ENCODE results near the gene SMIM8. TPM values are rescaled to one million over a fixed set of nuclear protein-coding genes. Genes with fewer than 3 reads are reported as not detected.
A peak's percentile ranks its signal among the peaks of the same experiment; 100 is the strongest.
"Not testable (repeated sequence)": the region's sequence is repeated elsewhere in the genome, so short reads cannot be mapped to it uniquely, and the experiment has no call there.

The SMIM8 gene
- total RNA-seq, 1 donor from 2014 or later = 31.7 TPM

DNA sequence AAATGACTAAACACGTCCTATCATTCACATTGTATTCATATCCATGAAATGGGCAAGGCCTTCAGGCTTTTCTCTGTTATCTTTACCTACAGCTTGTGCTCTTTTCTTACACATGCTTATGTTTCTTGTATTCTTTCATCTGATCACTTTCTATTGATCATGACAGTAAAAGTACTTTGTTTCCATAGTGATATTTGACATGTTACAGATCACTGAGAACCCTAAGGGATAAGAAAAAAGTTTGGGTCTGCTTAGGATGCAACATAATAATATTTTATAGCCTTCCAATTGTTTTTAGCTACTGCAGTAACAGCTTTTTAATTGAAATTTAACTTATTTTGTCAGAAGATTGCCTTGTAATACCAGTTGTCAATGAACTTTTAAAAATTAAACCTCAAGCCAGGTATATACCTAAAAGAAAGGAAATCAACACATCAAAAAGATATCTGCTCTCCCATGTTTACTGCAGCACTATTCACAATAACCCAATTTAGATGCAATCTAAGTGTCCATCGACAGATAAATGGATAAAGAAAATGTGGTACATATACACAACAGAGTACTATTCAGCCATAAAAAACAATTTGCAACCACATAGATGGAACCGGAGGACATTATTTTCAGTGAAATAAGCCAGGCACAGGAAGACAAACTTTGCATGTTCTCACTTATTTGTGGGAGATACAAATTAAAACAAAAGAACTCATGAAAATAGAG lies 3.0 kb upstream of the SMIM8 start:
- peaks cover 4% of the 10 kb centered on the region for H3K4me1 ChIP-seq
- DNase-seq (ENCODE audit: low spot score) = no peak
- H4K20me1 ChIP-seq (ENCODE audit: low read depth) = no peaks in the 10 kb centered on the region
- H3K9me3 ChIP-seq (ENCODE audit: low read depth) = no peaks in the 10 kb centered on the region
- Mint-ChIP-seq H3K4me3 (no peak overlapping the region), H3K27ac (no peak overlapping the region), H3K36me3 (no peaks in the 10 kb centered on the region), H3K9me3 (no peaks in the 10 kb centered on the region), H3K4me1 (peaks cover 4% of the 10 kb centered on the region), H3K27me3 (ENCODE audit: insufficient read depth, low read depth) (peaks cover 7% of the 10 kb centered on the region)
- no peaks in the 10 kb centered on the region for H3K36me3 ChIP-seq
- H3F3A ChIP-seq (ENCODE audit: low read depth) = no peaks in the 10 kb centered on the region
- no peak for TF ChIP-seq EZH2 (IDR thresholded peaks at IDR 0.05)
- TF ChIP-seq EZH2phosphoT487 (IDR thresholded peaks at IDR 0.05) = no peak
- TF ChIP-seq, protein P1, sequence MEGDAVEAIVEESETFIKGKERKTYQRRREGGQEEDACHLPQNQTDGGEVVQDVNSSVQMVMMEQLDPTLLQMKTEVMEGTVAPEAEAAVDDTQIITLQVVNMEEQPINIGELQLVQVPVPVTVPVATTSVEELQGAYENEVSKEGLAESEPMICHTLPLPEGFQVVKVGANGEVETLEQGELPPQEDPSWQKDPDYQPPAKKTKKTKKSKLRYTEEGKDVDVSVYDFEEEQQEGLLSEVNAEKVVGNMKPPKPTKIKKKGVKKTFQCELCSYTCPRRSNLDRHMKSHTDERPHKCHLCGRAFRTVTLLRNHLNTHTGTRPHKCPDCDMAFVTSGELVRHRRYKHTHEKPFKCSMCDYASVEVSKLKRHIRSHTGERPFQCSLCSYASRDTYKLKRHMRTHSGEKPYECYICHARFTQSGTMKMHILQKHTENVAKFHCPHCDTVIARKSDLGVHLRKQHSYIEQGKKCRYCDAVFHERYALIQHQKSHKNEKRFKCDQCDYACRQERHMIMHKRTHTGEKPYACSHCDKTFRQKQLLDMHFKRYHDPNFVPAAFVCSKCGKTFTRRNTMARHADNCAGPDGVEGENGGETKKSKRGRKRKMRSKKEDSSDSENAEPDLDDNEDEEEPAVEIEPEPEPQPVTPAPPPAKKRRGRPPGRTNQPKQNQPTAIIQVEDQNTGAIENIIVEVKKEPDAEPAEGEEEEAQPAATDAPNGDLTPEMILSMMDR (IDR thresholded peaks at IDR 0.05) = no peak
- H3K4me3 ChIP-seq = no peak overlapping the region
- H3K27ac ChIP-seq = no peak overlapping the region
- no peak overlapping the region for H2AFZ ChIP-seq (replicated peaks)
- no peaks in the 10 kb centered on the region for H3K27me3 ChIP-seq
- no peak overlapping the region for H3K9ac ChIP-seq
- no peak overlapping the region for H3K4me2 ChIP-seq
- peaks cover 13% of the 10 kb centered on the region for H3K79me2 ChIP-seq (ENCODE audit: low read depth)

DNA sequence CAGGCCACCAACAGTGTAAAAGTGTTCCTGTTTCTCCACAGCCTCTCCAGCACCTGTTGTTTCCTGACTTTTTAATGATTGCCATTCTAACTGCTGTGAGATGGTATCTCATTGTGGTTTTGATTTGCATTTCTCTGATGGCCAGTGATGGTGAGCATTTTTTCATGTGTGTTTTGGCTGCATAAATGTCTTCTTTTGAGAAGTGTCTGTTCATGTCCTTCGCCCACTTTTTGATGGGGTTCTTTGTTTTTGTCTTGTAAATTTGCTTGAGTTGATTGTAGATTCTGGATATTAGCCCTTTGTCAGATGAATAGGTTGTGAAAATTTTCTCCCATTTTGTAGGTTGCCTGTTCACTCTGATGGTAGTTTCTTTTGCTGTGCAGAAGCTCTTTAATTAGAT lies 1.5 kb downstream of the SMIM8 start:
- peaks cover 27% of the 10 kb centered on the region for H3K79me2 ChIP-seq (ENCODE audit: low read depth)
- H3K4me3 Mint-ChIP-seq = peak overlapping the region; percentile 94
- H3K27me3 Mint-ChIP-seq (ENCODE audit: insufficient read depth, low read depth); H3K9ac ChIP-seq; H2AFZ ChIP-seq (replicated peaks); H3F3A ChIP-seq (ENCODE audit: low read depth); DNase-seq (ENCODE audit: low spot score); H3K9me3 Mint-ChIP-seq; H3K27me3 ChIP-seq; H3K4me1 ChIP-seq; H3K9me3 ChIP-seq (ENCODE audit: low read depth); H3K36me3 ChIP-seq; H3K4me3 ChIP-seq; H3K4me1 Mint-ChIP-seq; H4K20me1 ChIP-seq (ENCODE audit: low read depth); H3K27ac ChIP-seq; H3K4me2 ChIP-seq; H3K27ac Mint-ChIP-seq; H3K36me3 Mint-ChIP-seq: not testable (repeated sequence)

DNA sequence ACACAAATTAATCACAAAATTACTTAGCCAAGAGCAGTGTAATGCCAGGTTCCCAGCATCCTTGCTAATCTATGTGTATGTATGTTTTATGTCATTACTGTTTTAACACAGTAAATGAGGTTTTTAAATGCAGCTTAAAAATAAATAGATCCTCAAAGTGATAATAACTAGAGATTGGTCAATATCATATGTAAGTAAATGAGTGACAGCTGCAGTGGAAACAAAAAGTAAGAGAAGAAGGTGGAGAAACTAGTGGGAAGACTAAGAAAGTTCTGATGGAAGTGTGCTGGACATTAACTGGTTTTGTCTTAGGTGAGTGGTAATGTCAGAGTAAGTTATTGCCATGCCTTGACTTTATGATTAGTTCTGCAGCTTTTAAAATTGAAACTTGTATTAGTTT lies 8.6 kb downstream of the SMIM8 start:
- H3K79me2 ChIP-seq (ENCODE audit: low read depth) = peaks cover 48% of the 10 kb centered on the region
- H3K9ac ChIP-seq = no peak overlapping the region
- no peak overlapping the region for H3K4me3 ChIP-seq
- H4K20me1 ChIP-seq (ENCODE audit: low read depth) = no peaks in the 10 kb centered on the region
- peaks cover 3% of the 10 kb centered on the region for H3F3A ChIP-seq (ENCODE audit: low read depth)
- peaks cover 15% of the 10 kb centered on the region for H3K36me3 Mint-ChIP-seq
- H3K4me3 Mint-ChIP-seq = no peak overlapping the region
- no peaks in the 10 kb centered on the region for H3K36me3 ChIP-seq
- no peak overlapping the region for H3K27ac ChIP-seq
- no peaks in the 10 kb centered on the region for H3K9me3 ChIP-seq (ENCODE audit: low read depth)
- peaks cover 14% of the 10 kb centered on the region for H3K9me3 Mint-ChIP-seq
- H3K4me1 Mint-ChIP-seq = no peaks in the 10 kb centered on the region
- no peak overlapping the region for H3K4me2 ChIP-seq
- H3K27ac Mint-ChIP-seq = no peak overlapping the region
- no peak overlapping the region for H2AFZ ChIP-seq (replicated peaks)
- H3K27me3 ChIP-seq = no peaks in the 10 kb centered on the region
- TF ChIP-seq EZH2 (IDR thresholded peaks at IDR 0.05) (no peak), EZH2phosphoT487 (IDR thresholded peaks at IDR 0.05) (no peak)
- TF ChIP-seq, protein P1 (IDR thresholded peaks at IDR 0.05) = no peak
- DNase-seq (ENCODE audit: low spot score) = no peak
- peaks cover 2% of the 10 kb centered on the region for H3K27me3 Mint-ChIP-seq (ENCODE audit: insufficient read depth, low read depth)
- H3K4me1 ChIP-seq = peaks cover 8% of the 10 kb centered on the region

DNA sequence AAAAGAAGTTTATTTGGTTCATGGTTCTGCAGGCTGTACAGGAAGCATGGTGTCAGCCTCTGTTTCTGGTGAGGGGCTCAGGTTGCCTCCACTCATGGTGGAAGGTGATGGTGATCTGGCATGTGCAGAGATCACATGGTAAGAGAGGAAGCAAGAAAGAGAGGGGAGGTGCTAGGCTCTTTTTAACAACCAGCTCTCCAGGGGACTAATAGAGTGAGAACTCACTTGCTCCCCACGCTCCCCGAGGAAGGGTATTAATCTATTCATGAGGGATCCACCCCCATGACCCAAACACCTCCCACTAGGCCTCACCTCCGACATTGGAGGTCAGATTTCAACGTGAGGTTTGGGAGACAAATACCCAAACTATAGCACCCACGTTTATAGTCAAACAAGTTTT lies 10.6 kb downstream of the SMIM8 start:
- Histone ChIP-seq H3K36me3 (no peaks in the 10 kb centered on the region), H3K4me1 (peaks cover 16% of the 10 kb centered on the region), H2AFZ (replicated peaks) (no peak overlapping the region), H4K20me1 (ENCODE audit: low read depth) (peaks cover 4% of the 10 kb centered on the region), H3K79me2 (ENCODE audit: low read depth) (peaks cover 48% of the 10 kb centered on the region), H3K9ac (no peak overlapping the region), H3K27ac (no peak overlapping the region), H3K4me2 (no peak overlapping the region), H3K4me3 (no peak overlapping the region), H3K9me3 (ENCODE audit: low read depth) (no peaks in the 10 kb centered on the region), H3F3A (ENCODE audit: low read depth) (peaks cover 3% of the 10 kb centered on the region), H3K27me3 (no peaks in the 10 kb centered on the region)
- Mint-ChIP-seq H3K36me3 (peaks cover 12% of the 10 kb centered on the region), H3K4me3 (no peak overlapping the region), H3K9me3 (peaks cover 8% of the 10 kb centered on the region), H3K27me3 (ENCODE audit: insufficient read depth, low read depth) (peaks cover 2% of the 10 kb centered on the region), H3K27ac (no peak overlapping the region), H3K4me1 (no peaks in the 10 kb centered on the region)
- no peak for DNase-seq (ENCODE audit: low spot score)
- TF ChIP-seq EZH2 (IDR thresholded peaks at IDR 0.05) (no peak), EZH2phosphoT487 (IDR thresholded peaks at IDR 0.05) (no peak)
- TF ChIP-seq, protein P1 (IDR thresholded peaks at IDR 0.05) = no peak

Data from neural progenitor cell (in vitro differentiated cells).